ENCODE measurements around the gene RPL38. TPM values are rescaled to one million over a fixed set of nuclear protein-coding genes. Genes with fewer than 3 reads are reported as not detected.

RPL38 gene
- total RNA-seq, 1 donor from 2014 or later: 919 TPM

DNA sequence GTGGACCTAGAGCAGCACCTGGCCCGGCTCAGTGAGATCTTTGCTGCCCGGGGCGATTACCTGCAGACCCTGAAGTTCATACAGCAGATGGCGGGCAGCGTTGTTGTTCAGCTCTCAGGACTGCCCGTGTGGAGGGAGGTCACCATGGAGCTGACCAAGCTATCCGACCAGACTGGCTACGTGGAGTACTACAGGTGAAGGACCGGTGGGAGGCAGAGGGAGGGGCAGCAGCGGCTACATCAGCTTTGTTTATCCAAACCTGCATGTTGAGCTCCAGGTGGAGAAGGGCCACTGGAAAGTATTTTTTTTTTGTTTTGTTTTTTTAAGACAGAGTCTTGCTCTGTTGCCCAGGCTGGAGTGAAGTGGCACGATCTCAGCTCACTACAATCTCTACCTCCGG, 33.8 kb downstream of the RPL38 start:
- TF ChIP-seq CTCF (IDR thresholded peaks at IDR 0.05; ENCODE audit: insufficient read depth, low read depth, low read length) (no peak), EZH2 (IDR thresholded peaks at IDR 0.05; ENCODE audit: insufficient read depth, low read length) (no peak)
- no peak overlapping the region for H3K27ac Mint-ChIP-seq (ENCODE audit: unreplicated experiment)
- peaks cover 6% of the 10 kb centered on the region for H3K36me3 Mint-ChIP-seq (ENCODE audit: low read depth, unreplicated experiment)
- H3K9me3 Mint-ChIP-seq (ENCODE audit: unreplicated experiment): no peaks in the 10 kb centered on the region
- Histone ChIP-seq H2AFZ (ENCODE audit: low read depth, low read length) (no peak overlapping the region), H3K4me3 (ENCODE audit: insufficient read depth, low read depth, low read length) (no peak overlapping the region), H3K36me3 (ENCODE audit: insufficient read depth, low read length) (no peaks in the 10 kb centered on the region), H3K79me2 (ENCODE audit: insufficient read depth, low read length) (no peaks in the 10 kb centered on the region), H3K27me3 (ENCODE audit: insufficient read depth, low read length) (peaks cover 6% of the 10 kb centered on the region), H3K4me2 (ENCODE audit: low read length) (no peak overlapping the region), H4K20me1 (ENCODE audit: insufficient read depth, low read length) (no peaks in the 10 kb centered on the region), H3K9ac (ENCODE audit: low read length) (no peak overlapping the region), H3K4me1 (ENCODE audit: insufficient read depth, low read length) (no peaks in the 10 kb centered on the region), H3K9me3 (ENCODE audit: insufficient read depth, low read depth, low read length) (no peaks in the 10 kb centered on the region), H3K27ac (ENCODE audit: low read depth, low read length) (no peak overlapping the region)
- H3K27me3 Mint-ChIP-seq (ENCODE audit: low read depth, unreplicated experiment): peaks cover 20% of the 10 kb centered on the region
- FAIRE-seq: no peak
- H3K4me1 Mint-ChIP-seq (ENCODE audit: low read depth, unreplicated experiment): peaks cover 2% of the 10 kb centered on the region
- no peak overlapping the region for H3K4me3 Mint-ChIP-seq (ENCODE audit: unreplicated experiment)
- no peak for DNase-seq (ENCODE audit: low read depth)

- Histone ChIP-seq H3K27ac (ENCODE audit: low read depth, low read length) (no peak overlapping the region), H3K4me1 (ENCODE audit: insufficient read depth, low read length) (no peaks in the 10 kb centered on the region), H4K20me1 (ENCODE audit: insufficient read depth, low read length) (no peaks in the 10 kb centered on the region), H3K4me3 (ENCODE audit: insufficient read depth, low read depth, low read length) (no peak overlapping the region), H3K4me2 (ENCODE audit: low read length) (no peak overlapping the region), H3K79me2 (ENCODE audit: insufficient read depth, low read length) (no peaks in the 10 kb centered on the region), H2AFZ (ENCODE audit: low read depth, low read length) (no peak overlapping the region), H3K9me3 (ENCODE audit: insufficient read depth, low read depth, low read length) (no peaks in the 10 kb centered on the region), H3K36me3 (ENCODE audit: insufficient read depth, low read length) (no peaks in the 10 kb centered on the region), H3K27me3 (ENCODE audit: insufficient read depth, low read length) (peaks cover 6% of the 10 kb centered on the region), H3K9ac (ENCODE audit: low read length) (no peak overlapping the region)
- TF ChIP-seq EZH2 (IDR thresholded peaks at IDR 0.05; ENCODE audit: insufficient read depth, low read length) (no peak), CTCF (IDR thresholded peaks at IDR 0.05; ENCODE audit: insufficient read depth, low read depth, low read length) (no peak)
- FAIRE-seq (no peak), DNase-seq (ENCODE audit: low read depth) (peak; percentile 10)
- Mint-ChIP-seq H3K4me3 (ENCODE audit: unreplicated experiment) (no peak overlapping the region), H3K9me3 (ENCODE audit: unreplicated experiment) (no peaks in the 10 kb centered on the region), H3K36me3 (ENCODE audit: low read depth, unreplicated experiment) (peaks cover 8% of the 10 kb centered on the region), H3K27me3 (ENCODE audit: low read depth, unreplicated experiment) (peaks cover 19% of the 10 kb centered on the region), H3K4me1 (ENCODE audit: low read depth, unreplicated experiment) (peaks cover 2% of the 10 kb centered on the region), H3K27ac (ENCODE audit: unreplicated experiment) (no peak overlapping the region)
These were observed 35.7 kb downstream of the RPL38 start for GRCh38 chr17:74239172-74239571.

DNA sequence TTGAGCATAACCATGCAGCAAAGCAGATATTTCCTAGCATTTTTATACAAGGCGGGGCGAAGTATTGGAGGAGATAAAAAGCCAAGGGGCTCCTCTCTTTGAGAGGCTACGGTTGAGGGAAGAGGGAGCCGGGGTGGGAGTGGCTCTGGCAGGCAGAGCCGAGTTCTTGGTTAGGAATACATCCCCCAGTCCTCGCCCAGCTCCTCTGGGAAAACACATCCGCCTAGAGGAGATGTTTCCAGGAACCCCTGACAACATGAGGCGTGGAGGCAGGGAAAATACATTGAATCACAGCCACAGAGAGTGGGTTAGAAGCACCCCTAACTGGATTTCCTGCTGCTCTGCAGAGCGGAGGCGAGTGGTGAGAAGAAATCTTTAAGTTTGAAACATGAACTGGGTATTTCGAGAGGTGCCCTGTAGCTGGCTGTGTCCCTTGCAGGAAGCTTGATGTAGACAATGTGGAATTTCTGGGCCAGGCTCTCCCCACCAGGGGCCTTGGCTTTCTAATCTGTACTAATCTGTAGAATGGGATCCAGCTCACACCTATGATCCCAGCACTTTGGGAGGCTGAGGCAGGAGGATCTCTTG, 37.2 kb downstream of the RPL38 start:
- no peaks in the 10 kb centered on the region for H3K36me3 ChIP-seq (ENCODE audit: insufficient read depth, low read length)
- FAIRE-seq: no peak
- DNase-seq (ENCODE audit: low read depth): peak; percentile 46
- no peak overlapping the region for H3K27ac Mint-ChIP-seq (ENCODE audit: unreplicated experiment)
- no peak overlapping the region for H3K27ac ChIP-seq (ENCODE audit: low read depth, low read length)
- no peaks in the 10 kb centered on the region for H3K9me3 Mint-ChIP-seq (ENCODE audit: unreplicated experiment)
- TF ChIP-seq EZH2 (IDR thresholded peaks at IDR 0.05; ENCODE audit: insufficient read depth, low read length) (no peak), CTCF (IDR thresholded peaks at IDR 0.05; ENCODE audit: insufficient read depth, low read depth, low read length) (no peak)
- H3K4me1 Mint-ChIP-seq (ENCODE audit: low read depth, unreplicated experiment): peaks cover 4% of the 10 kb centered on the region
- no peak overlapping the region for H3K4me3 ChIP-seq (ENCODE audit: insufficient read depth, low read depth, low read length)
- H3K36me3 Mint-ChIP-seq (ENCODE audit: low read depth, unreplicated experiment): peaks cover 8% of the 10 kb centered on the region
- no peak overlapping the region for H3K9ac ChIP-seq (ENCODE audit: low read length)
- no peaks in the 10 kb centered on the region for H4K20me1 ChIP-seq (ENCODE audit: insufficient read depth, low read length)
- H3K79me2 ChIP-seq (ENCODE audit: insufficient read depth, low read length): no peaks in the 10 kb centered on the region
- H3K4me3 Mint-ChIP-seq (ENCODE audit: unreplicated experiment): no peak overlapping the region
- peaks cover 17% of the 10 kb centered on the region for H3K27me3 Mint-ChIP-seq (ENCODE audit: low read depth, unreplicated experiment)
- H3K9me3 ChIP-seq (ENCODE audit: insufficient read depth, low read depth, low read length): no peaks in the 10 kb centered on the region
- H2AFZ ChIP-seq (ENCODE audit: low read depth, low read length): no peak overlapping the region
- H3K4me1 ChIP-seq (ENCODE audit: insufficient read depth, low read length): no peaks in the 10 kb centered on the region
- H3K27me3 ChIP-seq (ENCODE audit: insufficient read depth, low read length): no peaks in the 10 kb centered on the region
- peak overlapping the region; percentile 46 for H3K4me2 ChIP-seq (ENCODE audit: low read length)
